Measurements from ENCODE around the gene PCDHGB4.
"Not testable (repeated sequence)": the region's sequence is repeated elsewhere in the genome, so short reads cannot be mapped to it uniquely, and the experiment has no call there.

PCDHGB4 gene

GRCh38 chr5:141389153-141390042, 1.9 kb downstream of the PCDHGB4 start:
- H3K36me3 ChIP-seq (ENCODE audit: insufficient read depth, low read length) = no peaks in the 10 kb centered on the region
- H3K4me3 ChIP-seq (ENCODE audit: low read depth, low read length) = no peak overlapping the region
- H3K27me3 ChIP-seq (ENCODE audit: insufficient read depth, low read length) = peaks cover 87% of the 10 kb centered on the region
- H3K79me2 ChIP-seq (ENCODE audit: control insufficient read depth, insufficient read depth, low read length, unreplicated experiment) = no peaks in the 10 kb centered on the region
- no peaks in the 10 kb centered on the region for H3K4me1 ChIP-seq (ENCODE audit: control insufficient read depth, insufficient read depth, low read length, unreplicated experiment)
- no peak overlapping the region for H2AFZ ChIP-seq (ENCODE audit: low read length, unreplicated experiment)
- H3K27ac ChIP-seq (ENCODE audit: low read depth, low read length) = no peak overlapping the region

- Histone ChIP-seq H2AFZ (ENCODE audit: low read length, unreplicated experiment) (no peak within 1 kb of the TSS), H3K27me3 (ENCODE audit: insufficient read depth, low read length) (peaks cover 82% of the 10 kb centered on the region), H3K79me2 (ENCODE audit: control insufficient read depth, insufficient read depth, low read length, unreplicated experiment) (no peaks in the 10 kb centered on the region), H3K27ac (ENCODE audit: low read depth, low read length) (no peak within 1 kb of the TSS), H3K4me3 (ENCODE audit: low read depth, low read length) (peak within 1 kb of the TSS; percentile 67), H3K36me3 (ENCODE audit: insufficient read depth, low read length) (no peaks in the 10 kb centered on the region), H3K4me1 (ENCODE audit: control insufficient read depth, insufficient read depth, low read length, unreplicated experiment) (no peaks in the 10 kb centered on the region)
These were observed 5.1 kb downstream of the PCDHGB4 start, which contains the start of gene PCDHGA8 for GRCh38 chr5:141392429-141393198. TSS of gene PCDHGA8 (plus strand) at chr5:141392633. CDS start at chr5:141392814, 181 bp downstream.

GRCh38 chr5:141393267-141393666, 5.8 kb downstream of the PCDHGB4 start:
- Histone ChIP-seq H3K36me3 (ENCODE audit: insufficient read depth, low read length) (no peaks in the 10 kb centered on the region), H3K27me3 (ENCODE audit: insufficient read depth, low read length) (peaks cover 81% of the 10 kb centered on the region), H2AFZ (ENCODE audit: low read length, unreplicated experiment) (no peak overlapping the region)

GRCh38 chr5:141394401-141395187, 7.1 kb downstream of the PCDHGB4 start:
- not testable (repeated sequence) for H3K4me1 ChIP-seq (ENCODE audit: control insufficient read depth, insufficient read depth, low read length, unreplicated experiment); H2AFZ ChIP-seq (ENCODE audit: low read length, unreplicated experiment); H3K79me2 ChIP-seq (ENCODE audit: control insufficient read depth, insufficient read depth, low read length, unreplicated experiment); H3K4me3 ChIP-seq (ENCODE audit: low read depth, low read length); H3K27ac ChIP-seq (ENCODE audit: low read depth, low read length); H3K36me3 ChIP-seq (ENCODE audit: insufficient read depth, low read length)
- H3K27me3 ChIP-seq (ENCODE audit: insufficient read depth, low read length) = peaks cover 80% of the 10 kb centered on the region

More at GRCh38 chr5:141393267-141393666, 5.8 kb downstream of the PCDHGB4 start:
- Histone ChIP-seq H3K4me3 (ENCODE audit: low read depth, low read length) (peak overlapping the region; percentile 67; the same call in 1 of the 2 replicates), H3K27ac (ENCODE audit: low read depth, low read length) (no peak overlapping the region), H3K79me2 (ENCODE audit: control insufficient read depth, insufficient read depth, low read length, unreplicated experiment) (no peaks in the 10 kb centered on the region), H3K4me1 (ENCODE audit: control insufficient read depth, insufficient read depth, low read length, unreplicated experiment) (no peaks in the 10 kb centered on the region)

GRCh38 chr5:141397756-141398551, 10.5 kb downstream of the PCDHGB4 start, which contains the start of gene PCDHGB5:
TSS of gene PCDHGB5 (plus strand) at chr5:141397947. CDS start at chr5:141398128, 181 bp downstream.
- not testable (repeated sequence) for H3K36me3 ChIP-seq (ENCODE audit: insufficient read depth, low read length); H3K79me2 ChIP-seq (ENCODE audit: control insufficient read depth, insufficient read depth, low read length, unreplicated experiment); H3K4me1 ChIP-seq (ENCODE audit: control insufficient read depth, insufficient read depth, low read length, unreplicated experiment); H3K27ac ChIP-seq (ENCODE audit: low read depth, low read length)
- Histone ChIP-seq H3K4me3 (ENCODE audit: low read depth, low read length) (peak within 1 kb of the TSS; percentile 76), H2AFZ (ENCODE audit: low read length, unreplicated experiment) (peak within 1 kb of the TSS; percentile 45), H3K27me3 (ENCODE audit: insufficient read depth, low read length) (peaks cover 79% of the 10 kb centered on the region)

- Histone ChIP-seq H3K4me1 (ENCODE audit: control insufficient read depth, insufficient read depth, low read length, unreplicated experiment) (no peaks in the 10 kb centered on the region), H2AFZ (ENCODE audit: low read length, unreplicated experiment) (no peak overlapping the region), H3K79me2 (ENCODE audit: control insufficient read depth, insufficient read depth, low read length, unreplicated experiment) (no peaks in the 10 kb centered on the region), H3K27ac (ENCODE audit: low read depth, low read length) (no peak overlapping the region), H3K4me3 (ENCODE audit: low read depth, low read length) (peak overlapping the region; percentile 45; the same call in 1 of the 2 replicates), H3K36me3 (ENCODE audit: insufficient read depth, low read length) (peaks cover 5% of the 10 kb centered on the region; the same call in 1 of the 2 replicates), H3K27me3 (ENCODE audit: insufficient read depth, low read length) (peaks cover 79% of the 10 kb centered on the region)
These were observed 11.1 kb downstream of the PCDHGB4 start for GRCh38 chr5:141398608-141399007.

GRCh38 chr5:141399555-141400258, 12.2 kb downstream of the PCDHGB4 start:
- Histone ChIP-seq H3K79me2 (ENCODE audit: control insufficient read depth, insufficient read depth, low read length, unreplicated experiment) (no peaks in the 10 kb centered on the region), H3K27me3 (ENCODE audit: insufficient read depth, low read length) (peaks cover 81% of the 10 kb centered on the region), H3K4me3 (ENCODE audit: low read depth, low read length) (no peak overlapping the region), H3K36me3 (ENCODE audit: insufficient read depth, low read length) (peaks cover 5% of the 10 kb centered on the region), H3K4me1 (ENCODE audit: control insufficient read depth, insufficient read depth, low read length, unreplicated experiment) (no peaks in the 10 kb centered on the region), H2AFZ (ENCODE audit: low read length, unreplicated experiment) (no peak overlapping the region), H3K27ac (ENCODE audit: low read depth, low read length) (no peak overlapping the region)

GRCh38 chr5:141402553-141403243, 15.2 kb downstream of the PCDHGB4 start, which contains the start of gene PCDHGA9:
TSS of gene PCDHGA9 (plus strand) at chr5:141402778. CDS start at chr5:141402953, 175 bp downstream.
- Histone ChIP-seq H2AFZ (ENCODE audit: low read length, unreplicated experiment) (no peak within 1 kb of the TSS), H3K79me2 (ENCODE audit: control insufficient read depth, insufficient read depth, low read length, unreplicated experiment) (no peaks in the 10 kb centered on the region), H3K36me3 (ENCODE audit: insufficient read depth, low read length) (peaks cover 5% of the 10 kb centered on the region), H3K4me3 (ENCODE audit: low read depth, low read length) (peak within 1 kb of the TSS; percentile 58), H3K27ac (ENCODE audit: low read depth, low read length) (no peak within 1 kb of the TSS), H3K27me3 (ENCODE audit: insufficient read depth, low read length) (peaks cover 79% of the 10 kb centered on the region), H3K4me1 (ENCODE audit: control insufficient read depth, insufficient read depth, low read length, unreplicated experiment) (no peaks in the 10 kb centered on the region)

- Histone ChIP-seq H3K4me3 (ENCODE audit: low read depth, low read length) (peak overlapping the region; percentile 58; the same call in 1 of the 2 replicates), H3K36me3 (ENCODE audit: insufficient read depth, low read length) (peaks cover 5% of the 10 kb centered on the region), H3K27ac (ENCODE audit: low read depth, low read length) (no peak overlapping the region)
These were observed 15.9 kb downstream of the PCDHGB4 start for GRCh38 chr5:141403387-141403786.

More at GRCh38 chr5:141403387-141403786, 15.9 kb downstream of the PCDHGB4 start:
- Histone ChIP-seq H3K79me2 (ENCODE audit: control insufficient read depth, insufficient read depth, low read length, unreplicated experiment) (no peaks in the 10 kb centered on the region), H3K4me1 (ENCODE audit: control insufficient read depth, insufficient read depth, low read length, unreplicated experiment) (no peaks in the 10 kb centered on the region), H3K27me3 (ENCODE audit: insufficient read depth, low read length) (peaks cover 85% of the 10 kb centered on the region), H2AFZ (ENCODE audit: low read length, unreplicated experiment) (no peak overlapping the region)
